ENCODE data around the gene ACOT2. TPM values are rescaled to one million over a fixed set of nuclear protein-coding genes. Genes with fewer than 3 reads are reported as not detected.
A peak's percentile ranks its signal among the peaks of the same experiment; 100 is the strongest.

ACOT2 gene
- total RNA-seq, 4 donors from 2014 or later: 4.0 to 23.3 (median 13.8) TPM

DNA sequence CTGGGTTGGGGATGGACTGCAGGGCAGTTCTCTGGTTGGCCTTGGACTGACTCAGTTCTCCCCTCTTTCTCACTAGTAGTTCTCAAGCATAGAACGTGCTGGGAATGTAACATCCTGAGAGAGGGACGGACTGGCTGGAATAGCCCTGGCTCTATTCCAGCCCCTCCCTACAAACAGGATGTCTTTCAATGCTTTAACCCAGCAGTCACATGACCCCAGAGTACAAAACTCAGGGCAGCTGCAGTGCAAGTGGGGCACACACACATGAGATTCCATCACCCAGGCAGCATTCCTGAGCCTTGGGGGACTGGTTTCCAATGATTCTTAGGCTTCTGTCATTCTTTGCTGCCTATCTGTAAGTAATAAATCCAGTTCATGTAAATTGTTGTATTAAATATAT, 41.7 kb downstream of the ACOT2 start:
- no peak overlapping the region for H3K27ac ChIP-seq
- WGBS, 2 donors: 17 to 36% methylated on average over 1 to 2 of the region's 2 CpGs
- peaks cover 0 to 23% (median 0%) of the 10 kb centered on the region in 3 donors for H3K4me1 ChIP-seq
- TF ChIP-seq, protein P1, sequence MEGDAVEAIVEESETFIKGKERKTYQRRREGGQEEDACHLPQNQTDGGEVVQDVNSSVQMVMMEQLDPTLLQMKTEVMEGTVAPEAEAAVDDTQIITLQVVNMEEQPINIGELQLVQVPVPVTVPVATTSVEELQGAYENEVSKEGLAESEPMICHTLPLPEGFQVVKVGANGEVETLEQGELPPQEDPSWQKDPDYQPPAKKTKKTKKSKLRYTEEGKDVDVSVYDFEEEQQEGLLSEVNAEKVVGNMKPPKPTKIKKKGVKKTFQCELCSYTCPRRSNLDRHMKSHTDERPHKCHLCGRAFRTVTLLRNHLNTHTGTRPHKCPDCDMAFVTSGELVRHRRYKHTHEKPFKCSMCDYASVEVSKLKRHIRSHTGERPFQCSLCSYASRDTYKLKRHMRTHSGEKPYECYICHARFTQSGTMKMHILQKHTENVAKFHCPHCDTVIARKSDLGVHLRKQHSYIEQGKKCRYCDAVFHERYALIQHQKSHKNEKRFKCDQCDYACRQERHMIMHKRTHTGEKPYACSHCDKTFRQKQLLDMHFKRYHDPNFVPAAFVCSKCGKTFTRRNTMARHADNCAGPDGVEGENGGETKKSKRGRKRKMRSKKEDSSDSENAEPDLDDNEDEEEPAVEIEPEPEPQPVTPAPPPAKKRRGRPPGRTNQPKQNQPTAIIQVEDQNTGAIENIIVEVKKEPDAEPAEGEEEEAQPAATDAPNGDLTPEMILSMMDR (IDR thresholded peaks at IDR 0.05): no peak
- no peak for TF ChIP-seq POLR2A (IDR thresholded peaks at IDR 0.05)
- DNase-seq: no peak
- H3K27me3 ChIP-seq: no peaks in the 10 kb centered on the region
- no peak overlapping the region for H3K4me3 ChIP-seq
- no peaks in the 10 kb centered on the region for H3K9me3 ChIP-seq
- no peaks in the 10 kb centered on the region for H3K36me3 ChIP-seq
- intact Hi-C loops (cut with DNase I): no loop called here

DNA sequence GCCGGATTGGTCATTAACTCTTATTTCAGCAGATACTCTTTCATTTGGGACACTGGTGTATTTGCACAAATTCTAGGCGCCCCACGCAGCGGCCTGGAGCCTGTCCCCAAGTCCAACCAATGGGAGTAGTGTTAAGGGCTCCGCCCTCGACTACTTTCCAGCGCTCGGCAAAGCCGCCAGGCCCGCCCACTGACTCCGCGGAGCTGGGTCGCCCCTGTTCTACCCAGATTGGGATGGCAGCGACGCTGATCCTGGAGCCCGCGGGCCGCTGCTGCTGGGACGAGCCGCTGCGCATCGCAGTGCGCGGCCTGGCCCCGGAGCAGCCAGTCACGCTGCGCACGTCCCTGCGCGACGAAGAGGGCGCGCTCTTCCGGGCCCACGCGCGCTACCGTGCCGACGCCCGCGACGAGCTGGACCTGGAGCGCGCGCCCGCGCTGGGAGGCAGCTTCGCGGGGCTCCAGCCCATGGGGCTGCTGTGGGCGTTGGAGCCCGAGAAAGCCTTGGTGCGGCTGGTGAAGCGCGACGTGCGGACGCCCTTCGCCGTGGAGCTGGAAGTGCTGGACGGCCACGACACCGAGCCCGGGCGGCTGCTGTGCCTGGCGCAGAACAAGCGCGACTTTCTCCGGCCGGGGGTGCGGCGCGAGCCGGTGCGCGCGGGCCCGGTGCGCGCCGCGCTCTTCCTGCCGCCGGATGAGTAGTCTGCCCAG, 43.5 kb downstream of the ACOT2 start, which contains the start of gene ACOT6:
Gene ACOT6 (plus strand): TSS at position 179 of the 707 bp plus-strand sequence. CDS start 55 bp downstream, at position 234.
- intact Hi-C loops (cut with DNase I): no loop called here
- TF ChIP-seq, protein P1 (IDR thresholded peaks at IDR 0.05): no peak
- peak in 2 of 4 donors; percentile 15 to 47 for TF ChIP-seq POLR2A (IDR thresholded peaks at IDR 0.05)
- H3K27ac ChIP-seq: peak within 1 kb of the TSS; percentile 78 to 93 (median 86)
- H3K9me3 ChIP-seq: no peaks in the 10 kb centered on the region
- WGBS, 2 donors: 2% methylated on average over 9 of the region's 84 CpGs; no CpG with 5 or more reads in 1 of the 2 donors
- peak within 1 kb of the TSS; percentile 56 to 76 (median 66) for H3K4me3 ChIP-seq
- no peaks in the 10 kb centered on the region for H3K36me3 ChIP-seq
- no peaks in the 10 kb centered on the region for H3K27me3 ChIP-seq
- H3K4me1 ChIP-seq: peaks cover 0 to 23% (median 0%) of the 10 kb centered on the region in 3 donors
- no peak for DNase-seq

DNA sequence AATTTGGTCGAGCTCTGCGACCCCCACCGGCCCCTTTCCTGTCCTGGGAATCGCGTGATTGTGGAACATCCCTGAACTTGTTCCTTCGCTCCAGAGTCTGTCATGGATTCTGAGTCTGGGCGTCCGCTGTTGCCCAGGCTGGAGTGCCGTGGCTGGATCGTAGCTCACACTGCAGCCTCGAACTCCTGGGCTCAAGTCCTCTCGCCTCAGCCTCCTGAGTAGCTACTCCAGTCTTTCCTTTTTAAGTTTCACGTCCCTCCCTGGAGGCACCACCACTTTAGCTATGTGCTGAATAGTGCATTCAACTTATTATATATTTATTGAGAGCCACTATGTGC, 44.0 kb downstream of the ACOT2 start:
- Histone ChIP-seq H3K27ac (peak overlapping the region; percentile 78 to 93 (median 86)), H3K4me3 (peak overlapping the region; percentile 56 to 76 (median 66)), H3K4me1 (peaks cover 0 to 23% (median 0%) of the 10 kb centered on the region in 3 donors), H3K9me3 (no peaks in the 10 kb centered on the region), H3K27me3 (no peaks in the 10 kb centered on the region), H3K36me3 (no peaks in the 10 kb centered on the region)
- intact Hi-C loops (cut with DNase I): no loop called here
- no peak for TF ChIP-seq POLR2A (IDR thresholded peaks at IDR 0.05)
- TF ChIP-seq, protein P1 (IDR thresholded peaks at IDR 0.05): no peak
- no peak for DNase-seq
- WGBS, 2 donors: 2 to 7% methylated on average over 7 to 9 of the region's 13 CpGs

DNA sequence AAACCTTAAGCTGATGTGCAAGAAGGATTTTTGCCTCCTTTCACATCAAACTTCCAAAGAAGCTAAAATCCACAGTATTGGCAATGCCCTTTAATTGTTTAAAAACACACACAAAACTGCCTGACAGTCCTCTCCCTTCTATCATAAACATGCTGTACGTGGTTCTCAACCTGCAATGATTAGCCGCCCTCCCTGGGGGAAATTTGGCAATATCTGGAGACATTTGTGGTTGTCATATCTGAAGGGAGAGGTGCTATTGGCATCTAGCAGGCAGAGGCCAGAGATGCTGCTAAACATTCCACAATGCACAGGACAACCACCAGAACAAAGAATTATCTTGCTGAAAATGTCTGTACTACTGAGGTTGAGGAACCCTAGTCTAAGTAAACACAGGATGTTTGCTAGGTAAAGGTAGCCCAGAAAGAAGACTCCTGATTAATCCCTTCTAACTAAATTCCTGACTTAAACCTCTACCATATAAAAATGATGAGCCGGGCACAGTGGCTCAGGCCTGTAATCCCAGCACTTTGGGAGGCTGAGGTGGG, 44.5 kb downstream of the ACOT2 start:
- TF ChIP-seq, protein P1 (IDR thresholded peaks at IDR 0.05): no peak
- TF ChIP-seq POLR2A (IDR thresholded peaks at IDR 0.05): no peak
- H3K27me3 ChIP-seq: no peaks in the 10 kb centered on the region
- DNase-seq: no peak
- no peaks in the 10 kb centered on the region for H3K9me3 ChIP-seq
- H3K27ac ChIP-seq: peak overlapping the region in 3 of 4 donors; percentile 78 to 93 (median 90)
- intact Hi-C loops (cut with DNase I): no loop called here
- WGBS, 2 donors: 67 to 87% methylated on average over 2 to 3 of the region's 3 CpGs
- H3K4me1 ChIP-seq: peaks cover 0 to 23% (median 0%) of the 10 kb centered on the region in 3 donors
- peak overlapping the region in 2 of 4 donors; percentile 56 to 73 for H3K4me3 ChIP-seq
- H3K36me3 ChIP-seq: no peaks in the 10 kb centered on the region

DNA sequence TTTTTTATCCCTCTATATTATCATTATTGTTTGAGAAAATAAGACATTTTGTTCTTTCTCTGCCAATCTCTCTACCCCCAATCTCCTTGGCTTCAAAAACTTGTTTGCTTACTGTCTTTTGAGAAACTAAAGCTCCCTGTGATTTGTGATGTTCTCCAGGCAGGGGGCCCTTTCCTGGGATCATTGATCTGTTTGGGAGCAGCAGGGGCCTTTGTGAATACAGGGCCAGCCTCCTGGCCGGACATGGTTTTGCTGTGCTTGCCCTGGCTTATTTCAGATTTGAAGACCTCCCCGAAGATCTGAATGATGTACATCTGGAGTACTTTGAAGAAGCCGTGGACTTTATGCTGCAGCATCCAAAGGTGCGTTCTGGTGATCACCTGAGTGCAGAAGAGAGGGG, 47.8 kb downstream of the ACOT2 start:
- Histone ChIP-seq H3K36me3 (no peaks in the 10 kb centered on the region), H3K4me1 (peaks cover 0 to 12% (median 0%) of the 10 kb centered on the region in 3 donors), H3K4me3 (no peak overlapping the region), H3K27me3 (no peaks in the 10 kb centered on the region), H3K9me3 (no peaks in the 10 kb centered on the region), H3K27ac (no peak overlapping the region)
- TF ChIP-seq, protein P1 (IDR thresholded peaks at IDR 0.05): no peak
- TF ChIP-seq POLR2A (IDR thresholded peaks at IDR 0.05): no peak
- 76 to 84% methylated on average over 3 to 4 of the region's 4 CpGs for WGBS, 2 donors
- no peak for DNase-seq
- intact Hi-C loops (cut with DNase I): no loop called here

Data from esophagus squamous epithelium (tissue), 5 donors.